C4-2B (cell line): ENCODE measurements around the gene DPP6.

Experiments
- CTCF ChIP-seq: fragments of 450-650 bp; conservative IDR thresholded peaks from 2 replicates; pipeline ENCODE4 v1.5.1; 2017; ENCODE audit warnings: mild to moderate bottlenecking
- ZFX ChIP-seq: fragments of 450-650 bp; IDR thresholded peaks from 2 replicates; pipeline ENCODE4 v1.6.1; 2017

- TF ChIP-seq CTCF (no peak), ZFX (no peak)
Measured at GRCh38 chr7:154695836-154696235, 643.6 kb downstream of the DPP6 start.
